HCEC 1CT (cell line): ENCODE results near the gene SEZ6.

Source experiments
- DNase-seq: peaks from one replicate; pipeline ENCODE4 v3.0.0-alpha.2; 2017

The SEZ6 gene

DNA sequence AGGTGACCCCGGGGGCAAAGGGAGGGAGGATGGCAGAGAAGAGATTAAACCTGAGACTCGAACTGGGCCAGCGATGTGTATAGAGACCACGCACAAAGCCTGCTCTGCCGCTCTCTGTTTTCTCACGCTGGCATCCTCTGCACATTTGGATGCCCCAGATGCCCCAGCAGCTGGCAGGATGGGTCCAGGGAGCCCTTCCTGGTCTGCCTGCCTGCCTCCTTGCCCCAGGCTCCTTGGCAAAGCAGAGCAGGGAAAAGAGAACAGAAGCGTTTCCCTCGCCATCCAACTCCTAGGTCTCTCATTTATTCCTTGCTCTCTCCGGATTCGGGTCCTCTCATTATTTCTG, 31.9 kb upstream of the SEZ6 start:
- DNase-seq, result no peak

DNA sequence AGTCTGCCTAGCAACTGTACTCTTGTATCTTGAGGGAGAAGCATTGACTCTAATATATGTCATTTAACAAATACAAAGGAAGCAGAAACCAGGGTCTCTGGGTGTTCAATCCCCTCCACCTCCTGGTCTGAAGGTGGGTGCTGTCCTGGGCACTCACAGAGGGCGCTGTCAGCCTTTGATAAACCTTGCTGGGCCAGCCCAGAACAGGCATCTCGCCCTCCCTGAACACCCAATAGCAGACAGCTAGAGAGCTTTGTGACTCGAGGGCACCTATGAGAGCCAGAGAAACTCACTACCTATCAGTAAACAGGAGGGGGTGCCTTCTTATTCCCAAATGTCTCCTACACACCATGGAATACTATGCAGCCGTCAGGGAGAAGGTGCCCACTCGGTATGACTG, 30.8 kb upstream of the SEZ6 start:
- no peak for DNase-seq

DNA sequence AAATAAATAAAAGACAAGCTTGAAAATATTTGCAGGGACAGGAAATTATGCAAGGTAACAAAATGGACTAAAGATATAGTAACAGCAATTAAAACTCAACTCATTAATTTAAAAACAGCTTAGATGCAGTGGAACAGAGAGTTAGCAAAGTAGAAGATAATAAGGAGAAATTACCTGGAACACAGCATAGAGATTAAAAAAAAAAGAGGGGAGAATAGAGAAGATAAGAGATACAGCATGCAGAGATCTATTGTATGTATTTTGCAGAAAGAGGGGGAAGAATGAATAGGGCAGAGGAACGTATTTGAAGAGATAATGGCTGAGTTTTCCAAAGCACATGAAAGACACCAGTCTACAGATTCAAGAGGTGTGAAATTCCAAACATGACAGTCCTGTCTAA, 28.7 kb upstream of the SEZ6 start:
- no peak for DNase-seq

DNA sequence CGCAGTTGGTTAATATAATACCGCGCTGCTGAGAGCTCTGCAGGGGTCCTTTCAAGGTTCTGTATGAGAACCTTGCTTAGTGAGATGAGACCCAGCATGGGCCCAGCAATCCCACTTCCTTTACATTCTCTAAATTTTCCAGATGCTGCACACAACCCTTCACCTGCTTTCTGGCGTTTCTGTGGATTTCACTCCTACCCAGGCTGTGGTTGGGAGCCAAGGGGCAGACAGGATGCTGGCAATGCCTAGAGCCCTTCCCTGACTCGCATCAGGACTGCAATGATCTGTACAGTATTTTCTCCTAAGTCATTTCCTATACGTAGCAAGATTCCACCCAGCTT, 27.0 kb upstream of the SEZ6 start:
- no peak for DNase-seq

DNA sequence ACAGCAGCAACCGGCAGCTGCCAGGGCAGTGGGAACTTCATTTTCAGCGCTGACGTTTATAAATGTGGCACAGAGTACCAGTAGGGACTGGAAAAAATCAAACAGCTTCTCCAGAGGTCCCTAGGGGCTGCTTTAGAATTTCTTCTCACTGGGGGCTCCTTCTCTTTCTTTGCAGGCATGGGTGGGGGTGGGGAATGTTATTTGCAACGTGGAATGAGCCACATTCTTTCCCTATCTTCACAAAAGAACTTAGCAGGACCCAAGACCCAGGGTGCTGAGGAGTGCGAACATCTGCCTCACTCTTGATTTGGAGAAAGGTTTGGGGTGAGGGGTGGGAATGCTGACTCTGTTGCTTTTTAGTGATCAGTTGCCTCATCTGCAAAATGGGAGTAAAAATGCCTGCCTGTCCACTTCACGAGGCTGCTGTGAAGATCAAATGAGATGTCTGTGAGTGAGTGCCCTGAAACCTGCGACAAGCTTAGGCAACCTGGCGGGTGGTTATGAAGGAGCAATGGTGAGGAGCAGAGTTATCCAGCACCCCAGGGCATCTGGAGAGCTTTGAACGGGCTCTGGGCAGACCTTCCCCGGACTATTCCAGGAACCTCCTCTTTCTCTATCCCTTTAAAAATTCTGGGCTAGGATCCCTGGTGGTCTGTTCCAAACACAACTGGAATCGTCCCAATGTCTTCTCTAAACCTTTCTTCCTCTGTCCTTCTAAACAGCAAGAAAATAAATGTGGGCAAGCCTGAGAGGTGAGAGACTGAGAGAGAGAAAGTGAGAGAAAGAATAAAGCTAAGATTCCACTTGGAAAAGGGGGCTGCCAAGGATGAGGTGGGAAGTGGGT, 26.4 kb upstream of the SEZ6 start:
- DNase-seq, result no peak

DNA sequence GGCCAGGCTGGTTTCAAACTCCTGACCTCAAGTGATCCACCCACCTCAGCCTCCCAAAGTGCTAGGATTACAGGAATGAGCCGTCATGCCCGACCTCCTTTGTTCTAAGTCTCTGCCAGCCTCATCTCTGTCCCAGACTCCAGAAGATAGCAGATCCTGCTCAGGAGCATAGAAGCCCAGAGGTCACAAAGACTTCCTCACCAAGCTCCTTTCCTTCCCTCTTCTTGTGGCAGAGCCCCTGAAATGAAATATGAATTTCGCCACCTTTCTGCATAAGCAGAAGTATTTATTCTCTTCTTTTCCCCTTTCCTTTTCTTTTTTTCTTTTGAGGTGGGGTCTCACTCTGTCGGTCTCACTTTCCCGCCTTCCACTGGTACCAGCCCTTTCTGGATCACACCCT, 25.7 kb upstream of the SEZ6 start:
- no peak for DNase-seq

DNA sequence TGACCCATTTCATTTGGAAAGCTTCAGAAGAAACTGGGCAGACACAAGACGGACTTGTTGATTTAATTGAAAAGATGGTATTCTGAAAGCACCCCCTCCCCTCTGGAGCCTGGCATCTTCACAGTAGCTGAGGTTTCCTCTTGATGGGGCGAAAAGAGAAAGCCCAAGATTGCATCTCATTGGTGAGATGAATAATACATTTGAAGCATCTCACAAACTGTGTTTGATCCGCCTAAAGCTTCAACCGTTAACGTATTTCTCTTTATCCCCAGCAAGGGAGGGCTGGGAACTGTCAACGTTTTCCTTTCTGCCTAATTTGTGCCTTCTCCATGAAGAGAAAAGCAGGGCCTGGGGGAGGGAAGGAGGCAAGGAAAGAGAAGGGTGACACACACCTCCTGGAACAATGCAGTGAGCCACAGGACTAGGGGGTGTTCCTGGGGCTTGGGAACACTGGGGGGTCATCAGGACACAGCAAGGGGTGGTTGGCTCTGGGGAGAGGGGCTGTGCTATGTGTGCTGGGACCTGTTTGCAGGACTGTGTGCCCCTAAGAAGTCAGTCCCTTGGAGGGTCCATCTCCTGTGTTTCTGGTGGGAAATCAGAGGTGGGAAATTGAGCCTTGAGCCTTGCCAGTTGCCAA, 18.6 kb upstream of the SEZ6 start:
- DNase-seq, result no peak

DNA sequence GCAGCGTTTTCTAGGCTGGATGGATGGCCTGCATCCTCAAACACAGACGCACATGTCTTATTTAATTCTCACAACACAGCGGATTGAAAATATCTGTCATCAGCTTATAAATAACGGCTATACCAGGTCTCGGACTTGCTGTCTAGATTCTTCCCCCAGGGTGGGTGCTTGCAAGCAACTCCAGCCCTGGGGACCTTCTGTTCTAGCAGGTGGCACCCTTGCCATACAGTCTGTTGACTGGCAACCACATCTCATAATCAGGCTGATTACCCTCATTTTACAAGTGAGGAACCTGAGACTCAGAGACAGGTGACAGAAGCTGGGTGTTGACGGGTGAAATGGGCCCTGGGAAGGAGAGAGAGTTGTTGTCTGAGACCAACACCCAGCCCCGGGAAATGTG, 16.2 kb upstream of the SEZ6 start:
- DNase-seq, result no peak

DNA sequence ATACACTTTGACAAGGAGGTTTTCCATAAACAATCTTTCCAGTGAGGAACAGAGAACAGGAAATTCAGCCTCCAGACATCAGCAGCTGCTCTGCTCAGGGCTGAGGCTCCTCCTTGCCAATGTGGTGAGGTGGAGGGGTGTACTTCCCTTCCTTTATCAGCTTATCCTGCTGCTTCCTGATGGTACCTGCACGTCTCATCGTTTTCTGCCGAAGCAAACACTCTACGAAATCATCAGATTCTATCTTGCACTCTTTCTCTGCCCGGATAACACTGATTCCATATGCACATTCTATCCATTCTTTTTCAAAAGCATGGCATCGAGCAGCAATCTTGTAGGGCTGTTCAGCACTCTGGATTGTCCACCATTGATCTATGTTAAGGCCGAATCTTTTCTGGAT, 15.4 kb upstream of the SEZ6 start:
- no peak for DNase-seq

DNA sequence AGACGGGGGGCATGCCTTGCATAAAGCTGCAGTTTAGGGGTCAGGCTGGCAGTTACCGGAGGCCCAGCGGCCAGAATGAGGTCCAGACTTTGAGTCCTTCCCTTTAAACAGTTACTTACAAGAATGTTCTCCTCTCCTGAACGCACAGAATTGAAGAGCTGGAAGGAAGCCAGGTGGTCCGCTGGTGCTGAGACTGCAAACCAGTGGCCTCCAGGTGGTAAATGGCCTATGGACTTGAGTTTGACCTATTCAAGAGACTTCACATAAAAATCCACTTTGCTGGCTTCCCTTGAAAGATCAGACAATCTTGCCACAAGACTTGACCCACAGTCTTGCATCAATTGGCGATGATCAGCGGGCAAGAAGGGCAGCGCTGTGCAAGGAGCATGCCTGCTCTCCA, 14.7 kb upstream of the SEZ6 start:
- DNase-seq, result no peak

DNA sequence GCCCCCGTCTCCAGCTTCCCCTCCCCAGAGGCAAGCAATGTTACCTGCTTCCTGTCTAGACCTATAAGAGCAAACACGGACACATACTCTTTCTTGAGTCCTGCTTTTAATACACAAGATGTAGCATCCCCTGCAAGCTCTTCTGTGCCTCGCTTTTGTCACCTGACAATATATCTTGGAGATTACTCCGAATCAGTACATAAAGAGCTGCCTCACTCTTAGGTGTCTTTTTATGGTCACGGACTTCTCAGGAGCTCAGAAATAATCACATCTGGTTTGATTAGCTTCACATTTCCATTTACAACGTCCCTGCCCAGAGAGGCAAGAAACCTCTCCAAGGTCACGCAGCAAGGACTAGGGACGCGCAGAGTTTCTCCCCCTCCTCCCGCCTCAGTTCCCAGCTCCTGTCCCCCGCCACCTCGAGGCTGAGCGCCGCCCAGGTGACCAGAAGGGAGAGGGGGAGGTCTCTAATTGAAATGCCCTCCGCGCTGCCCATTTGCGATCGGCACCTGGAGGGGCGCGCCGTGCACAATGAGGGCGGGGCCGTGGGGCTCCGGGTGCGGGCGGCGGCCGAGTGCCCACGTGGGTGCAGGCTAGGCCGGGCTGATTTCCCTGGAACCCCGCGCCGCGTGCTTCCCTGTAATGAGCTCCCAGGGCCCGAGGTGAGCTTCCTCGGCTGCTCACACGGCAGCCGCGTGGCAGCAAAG, 13.8 kb upstream of the SEZ6 start:
- DNase-seq, result no peak

DNA sequence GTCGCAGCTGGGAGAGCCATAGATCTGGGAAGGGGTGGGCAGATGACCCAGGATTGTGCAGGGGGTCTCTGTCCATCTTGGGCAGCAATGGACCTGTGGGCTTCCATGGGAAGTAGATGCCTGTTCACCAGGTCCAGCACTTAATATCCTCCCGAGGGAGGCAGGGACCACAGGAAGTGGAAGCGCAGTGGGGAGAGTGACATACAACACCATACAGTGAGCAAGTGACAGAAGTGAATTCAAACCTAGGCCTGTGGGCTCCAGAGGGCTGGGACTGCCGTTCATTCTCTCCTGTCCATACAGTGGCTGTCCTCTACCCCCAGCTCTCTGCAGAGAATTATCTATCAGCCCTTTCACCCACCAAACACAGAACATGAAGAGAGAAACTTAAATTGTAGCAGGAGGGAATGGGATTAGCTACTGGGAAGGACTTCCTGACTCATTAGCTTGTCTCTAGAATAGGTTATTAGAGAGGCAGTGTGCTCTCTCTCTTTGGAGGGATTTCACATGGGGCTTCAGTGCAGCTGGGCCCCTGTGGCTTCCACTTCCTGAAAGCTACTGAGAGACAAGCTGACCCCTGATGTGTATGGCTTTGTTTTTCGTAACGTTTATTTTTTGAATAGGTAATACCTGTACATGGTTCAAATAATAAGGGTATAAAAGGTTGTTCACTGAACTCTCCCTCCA, 13.1 kb upstream of the SEZ6 start:
- DNase-seq, result no peak

DNA sequence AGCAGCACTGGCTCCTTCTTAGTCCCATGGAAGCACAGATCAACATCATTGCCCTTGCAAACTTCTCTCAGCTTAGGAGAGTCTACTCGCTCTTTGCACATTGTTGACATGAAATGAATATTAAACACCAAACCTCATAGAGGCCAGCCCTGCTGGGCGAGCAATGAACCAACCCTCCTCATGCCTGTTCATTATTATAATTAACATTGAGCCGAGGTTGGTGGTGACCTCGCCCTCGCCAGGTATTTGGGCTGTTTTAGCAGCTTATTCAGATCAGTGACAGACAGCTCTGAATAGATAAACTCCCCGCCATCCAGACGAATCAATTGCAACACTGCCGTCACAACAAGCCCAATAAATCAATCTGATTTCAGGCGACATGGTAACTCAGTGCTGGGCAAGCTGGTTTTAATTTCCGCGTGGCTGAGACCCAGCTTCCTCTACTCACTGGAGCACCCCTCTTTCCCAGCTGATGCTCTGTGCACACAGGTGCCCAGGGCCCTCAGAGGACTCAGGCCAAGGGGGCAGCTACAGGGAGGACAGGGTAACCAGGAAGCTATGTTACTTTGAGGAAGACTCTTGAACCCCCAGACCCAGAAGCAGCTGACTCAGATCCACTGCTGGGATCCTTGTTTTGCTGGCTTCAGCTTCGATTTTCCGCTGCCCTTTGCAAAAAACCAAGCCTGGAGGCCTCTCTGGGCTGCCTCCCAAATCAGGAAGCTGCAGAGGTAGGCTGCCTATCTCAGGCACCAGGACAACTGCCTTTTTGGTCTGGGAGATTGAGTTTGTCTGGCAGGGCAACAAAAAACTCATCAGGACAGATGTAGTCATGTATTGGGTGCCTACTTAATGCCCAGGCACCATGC, 10.7 kb upstream of the SEZ6 start:
- DNase-seq, result no peak

DNA sequence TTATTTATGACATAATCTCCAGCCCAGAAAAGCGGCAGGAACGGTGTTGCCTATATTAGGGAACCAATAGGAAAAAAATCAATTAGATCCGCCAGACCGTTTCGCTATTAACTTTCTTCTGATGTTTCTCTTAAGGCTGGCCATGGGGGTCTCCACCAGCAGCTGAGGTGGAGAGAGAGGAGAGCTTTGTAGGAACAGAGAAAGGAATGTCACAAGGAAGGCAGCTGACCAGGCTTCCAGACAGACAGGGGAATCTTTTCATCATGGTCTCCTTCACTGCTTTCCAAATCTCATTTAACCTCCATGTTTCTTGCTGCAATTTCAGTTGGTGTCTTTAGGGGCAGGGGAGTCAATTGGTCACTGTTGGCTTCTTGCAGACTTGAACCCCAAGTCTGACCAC, 8.9 kb upstream of the SEZ6 start:
- no peak for DNase-seq

DNA sequence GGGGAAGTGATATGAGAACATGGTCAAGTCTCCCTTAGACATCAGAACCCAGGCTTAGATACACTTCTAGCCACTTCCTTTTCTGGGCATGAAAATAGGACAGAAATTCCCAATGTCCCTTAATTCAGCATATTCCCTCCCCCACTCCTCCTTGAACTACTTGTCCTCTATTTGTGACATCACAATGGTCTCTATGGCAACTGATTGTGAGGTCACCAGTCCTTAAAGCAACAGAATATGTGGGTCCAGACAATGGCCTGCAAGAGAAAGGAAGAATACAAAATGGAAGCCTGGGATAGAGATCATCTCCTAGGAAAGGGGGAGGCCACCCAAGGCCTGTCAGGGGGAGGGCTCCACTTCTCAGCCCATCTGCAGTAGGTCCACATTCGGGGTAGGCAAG, 6.7 kb upstream of the SEZ6 start:
- no peak for DNase-seq

DNA sequence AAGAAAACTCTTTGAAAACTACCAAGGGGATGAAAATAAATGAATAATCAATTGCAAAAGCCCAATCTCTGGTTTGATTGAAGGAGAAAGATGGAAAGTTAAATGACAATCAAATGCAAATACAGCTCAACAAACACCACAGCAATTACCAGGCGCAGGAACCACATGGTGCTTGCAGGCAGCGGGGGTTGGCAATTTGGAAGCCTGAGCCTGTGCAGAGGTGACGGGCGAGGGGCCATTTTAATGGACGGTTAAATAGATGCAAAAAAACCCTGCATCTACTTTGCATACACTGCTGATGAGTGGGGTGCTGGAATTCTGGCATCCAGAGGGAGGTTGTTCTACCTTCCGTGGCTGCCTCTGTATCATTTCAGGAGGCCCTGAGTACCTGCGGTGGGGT, 4.8 kb upstream of the SEZ6 start:
- no peak for DNase-seq

DNA sequence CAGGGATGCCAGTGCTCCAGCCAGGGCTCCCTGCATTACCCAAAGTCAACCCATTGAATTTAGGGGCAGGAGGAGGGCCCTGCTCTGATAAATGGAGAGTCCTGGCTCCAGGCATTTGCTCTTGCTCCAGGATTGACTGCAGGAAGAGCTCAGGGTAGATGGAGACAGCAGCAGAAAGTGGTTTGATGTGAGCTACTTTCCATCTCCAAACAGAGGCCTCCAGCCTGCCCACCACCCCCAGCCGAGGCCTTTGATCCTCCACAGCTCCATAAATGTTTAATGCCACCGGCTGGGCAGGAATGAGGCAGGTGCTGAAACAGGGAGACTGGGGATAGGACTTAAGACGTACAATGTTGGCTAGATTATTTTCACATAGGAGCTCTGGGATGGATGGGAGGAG, 4.3 kb upstream of the SEZ6 start:
- DNase-seq, result no peak

DNA sequence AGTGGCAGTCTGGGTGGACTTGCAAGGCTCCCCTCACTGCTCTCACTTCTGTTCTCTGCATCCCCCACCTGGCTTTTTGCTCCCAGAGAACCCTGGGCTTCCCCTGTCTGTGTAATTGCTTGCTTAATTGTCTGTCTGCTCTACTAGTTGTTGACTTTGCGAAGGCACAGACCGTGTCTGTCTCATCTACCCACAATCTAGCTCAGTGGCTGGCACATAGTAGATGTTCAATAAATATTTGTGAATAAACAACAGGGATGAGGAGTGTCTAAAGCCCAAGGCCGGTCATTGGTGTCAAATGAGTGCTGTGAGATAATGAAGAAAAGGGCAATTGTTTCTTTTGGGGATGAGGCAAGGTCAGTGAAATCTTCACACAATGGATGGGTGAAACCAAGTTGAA, 2.8 kb upstream of the SEZ6 start:
- no peak for DNase-seq

DNA sequence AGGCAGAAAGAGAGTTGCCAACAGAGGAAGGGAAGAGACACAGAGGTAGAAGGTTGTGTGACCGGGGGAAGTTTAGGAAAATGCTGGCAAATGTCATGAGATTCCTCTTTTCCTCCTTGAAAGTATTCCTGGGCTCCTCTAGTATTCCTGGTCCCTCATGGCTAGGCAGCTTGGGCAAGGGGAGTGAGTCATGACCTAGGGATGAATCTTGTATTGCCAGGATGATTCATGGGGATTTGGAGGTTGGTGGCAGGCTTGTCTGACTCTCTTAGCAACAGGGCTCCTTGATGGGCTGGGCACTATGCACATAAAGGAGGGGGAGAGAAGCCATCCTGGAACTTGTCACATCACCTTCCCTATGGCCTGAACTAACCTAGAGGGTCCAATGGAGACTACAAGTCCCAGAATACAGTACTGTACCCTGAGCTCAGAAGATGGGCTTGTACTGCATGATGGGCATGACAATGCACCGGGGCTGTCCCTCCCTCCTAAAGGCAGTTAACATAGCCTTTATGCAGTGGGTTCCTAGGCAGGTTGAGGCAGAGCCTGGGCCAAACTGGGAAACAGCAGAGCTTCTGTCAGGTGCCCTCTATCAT, 2.1 kb upstream of the SEZ6 start:
- DNase-seq, result peak; percentile 57

DNA sequence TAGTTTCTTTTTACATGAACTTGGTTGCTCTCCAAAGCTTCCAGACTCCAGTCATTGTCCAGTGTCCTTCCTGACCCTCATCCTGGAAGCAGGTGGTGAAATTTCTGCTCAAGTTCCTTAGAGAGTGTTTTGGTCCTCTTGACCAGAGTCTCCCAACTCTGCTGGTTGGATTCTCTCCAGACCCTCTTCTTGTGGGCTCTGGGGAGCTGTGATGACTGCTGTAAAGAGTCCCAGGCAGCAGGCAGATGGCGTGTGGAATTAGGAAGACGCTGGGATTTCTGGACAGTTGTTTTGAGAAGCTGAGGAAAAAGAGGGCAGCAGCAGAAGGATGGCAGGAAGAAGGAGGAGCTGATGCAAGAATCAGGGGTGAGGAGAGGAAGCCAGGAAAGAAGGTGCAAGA, 1.6 kb upstream of the SEZ6 start:
- DNase-seq, result no peak

DNA sequence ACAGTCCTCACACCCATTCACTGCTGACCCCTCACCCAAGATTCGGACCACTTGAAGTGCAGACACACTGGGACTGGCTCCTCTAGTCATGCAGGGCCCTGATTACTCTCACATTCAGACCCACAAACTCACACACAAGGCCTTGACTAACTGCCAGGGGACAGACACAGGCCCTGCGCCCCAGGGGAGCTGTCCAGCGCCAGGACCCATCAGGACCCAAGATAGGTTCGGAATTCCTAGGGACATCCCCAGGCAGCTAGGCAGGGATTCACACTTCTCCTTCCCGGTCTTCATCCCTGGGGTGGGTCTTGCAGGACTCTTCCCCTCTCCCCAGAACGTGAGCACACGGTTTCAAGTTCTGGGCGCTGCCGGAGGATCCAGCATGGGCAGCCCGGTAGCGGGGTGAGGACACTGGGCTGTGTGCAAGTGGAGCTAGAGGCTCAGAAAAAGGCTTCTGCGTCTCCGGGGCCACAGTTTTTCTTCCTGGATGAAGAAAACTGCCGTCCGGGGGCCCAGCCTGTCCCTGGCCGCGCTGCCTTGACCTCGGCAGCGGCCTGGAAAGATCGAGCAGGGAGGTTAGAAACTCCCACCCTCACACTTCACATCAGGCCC, 1.6 kb downstream of the SEZ6 start:
- no peak for DNase-seq

DNA sequence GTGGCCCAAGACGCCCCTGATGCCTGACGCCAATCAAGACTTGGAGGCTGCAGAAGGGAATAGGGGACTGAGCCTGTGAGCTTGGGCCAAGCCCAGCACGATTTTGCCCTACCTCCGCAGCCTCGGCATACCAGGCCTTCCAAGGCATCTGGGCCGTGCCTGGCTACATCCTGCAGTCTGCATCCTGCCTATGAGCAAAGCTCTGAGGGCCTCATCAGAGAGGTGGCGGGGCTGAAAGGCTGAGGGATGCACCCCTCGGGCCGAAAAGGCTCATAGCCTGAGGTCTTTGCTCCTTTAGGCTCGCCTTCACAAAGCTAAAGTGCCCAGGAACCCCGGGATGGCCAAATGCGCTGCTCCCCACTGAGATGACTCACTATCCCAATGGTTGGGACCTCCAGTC, 2.5 kb downstream of the SEZ6 start:
- DNase-seq, result no peak
